Suprapubic skin (tissue), 4 donors: ENCODE data around the gene SLC22A14.

Experiments
- POLR2A ChIP-seq, 2 donors: fragments of 450-650 bp; IDR thresholded peaks; one replicate each; pipeline ENCODE4 v1.6.1; 2017; ENCODE audit warnings: antibody characterized with exemption in 2 of 2, mild to moderate bottlenecking in 2 of 2, moderate library complexity in 2 of 2
- POLR2AphosphoS5 ChIP-seq, 3 donors: sonication (generic); formaldehyde crosslinking; IDR thresholded peaks; one replicate each; pipeline ENCODE4 v1.6.1; 2017; ENCODE audit warnings: antibody characterized with exemption in 3 of 3
- TF ChIP-seq, protein P1 (sequence below), 2 donors: fragments of 200-600 bp in 1 of 2; fragments of 450-650 bp in 1 of 2; sonication (generic) in 1 of 2; IDR thresholded peaks; one replicate each; pipeline ENCODE4 v1.5.1; 2016 to 2019; ENCODE audit warnings: antibody characterized with exemption in 2 of 2, mild to moderate bottlenecking in 1 of 2, moderate library complexity in 1 of 2

GRCh38 chr3:38255627-38256026 lies 26.5 kb upstream of the SLC22A14 start:
- TF ChIP-seq, protein P1, sequence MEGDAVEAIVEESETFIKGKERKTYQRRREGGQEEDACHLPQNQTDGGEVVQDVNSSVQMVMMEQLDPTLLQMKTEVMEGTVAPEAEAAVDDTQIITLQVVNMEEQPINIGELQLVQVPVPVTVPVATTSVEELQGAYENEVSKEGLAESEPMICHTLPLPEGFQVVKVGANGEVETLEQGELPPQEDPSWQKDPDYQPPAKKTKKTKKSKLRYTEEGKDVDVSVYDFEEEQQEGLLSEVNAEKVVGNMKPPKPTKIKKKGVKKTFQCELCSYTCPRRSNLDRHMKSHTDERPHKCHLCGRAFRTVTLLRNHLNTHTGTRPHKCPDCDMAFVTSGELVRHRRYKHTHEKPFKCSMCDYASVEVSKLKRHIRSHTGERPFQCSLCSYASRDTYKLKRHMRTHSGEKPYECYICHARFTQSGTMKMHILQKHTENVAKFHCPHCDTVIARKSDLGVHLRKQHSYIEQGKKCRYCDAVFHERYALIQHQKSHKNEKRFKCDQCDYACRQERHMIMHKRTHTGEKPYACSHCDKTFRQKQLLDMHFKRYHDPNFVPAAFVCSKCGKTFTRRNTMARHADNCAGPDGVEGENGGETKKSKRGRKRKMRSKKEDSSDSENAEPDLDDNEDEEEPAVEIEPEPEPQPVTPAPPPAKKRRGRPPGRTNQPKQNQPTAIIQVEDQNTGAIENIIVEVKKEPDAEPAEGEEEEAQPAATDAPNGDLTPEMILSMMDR (IDR thresholded peaks at IDR 0.05), result no peak
- TF ChIP-seq POLR2A (IDR thresholded peaks at IDR 0.05), result no peak
- TF ChIP-seq POLR2AphosphoS5 (IDR thresholded peaks at IDR 0.05), result no peak
